IPS-11a (cell line): ENCODE results near the gene SLC9A7.
"Not testable (repeated sequence)": the region's sequence is repeated elsewhere in the genome, so short reads cannot be mapped to it uniquely, and the experiment has no call there.

Experiments used
- H3K4me3 ChIP-seq: one replicate; pipeline ENCODE4 v1.5.1; 2013; ENCODE audit warnings: low read depth, low read length, control low read depth

The SLC9A7 gene

GRCh38 chrX:46754586-46755061 lies 4.3 kb downstream of the SLC9A7 start:
- H3K4me3 ChIP-seq, result no peak overlapping the region

GRCh38 chrX:46754036-46754435 lies 4.9 kb downstream of the SLC9A7 start:
- no peak overlapping the region for H3K4me3 ChIP-seq

- H3K4me3 ChIP-seq, result no peak overlapping the region
These were observed 8.0 kb downstream of the SLC9A7 start for GRCh38 chrX:46750889-46751288.

GRCh38 chrX:46744009-46744408 lies 14.9 kb downstream of the SLC9A7 start:
- H3K4me3 ChIP-seq, result no peak overlapping the region

GRCh38 chrX:46743046-46743445 lies 15.9 kb downstream of the SLC9A7 start:
- H3K4me3 ChIP-seq, result no peak overlapping the region

- no peak overlapping the region for H3K4me3 ChIP-seq
These were observed 19.2 kb downstream of the SLC9A7 start for GRCh38 chrX:46739736-46740135.

GRCh38 chrX:46737462-46737861 lies 21.5 kb downstream of the SLC9A7 start:
- H3K4me3 ChIP-seq, result no peak overlapping the region

- H3K4me3 ChIP-seq, result no peak overlapping the region
These were observed 21.9 kb downstream of the SLC9A7 start for GRCh38 chrX:46737041-46737440.

- H3K4me3 ChIP-seq, result no peak overlapping the region
These were observed 23.3 kb downstream of the SLC9A7 start for GRCh38 chrX:46735622-46736021.

GRCh38 chrX:46733226-46733625 lies 25.7 kb downstream of the SLC9A7 start:
- H3K4me3 ChIP-seq, result no peak overlapping the region

- H3K4me3 ChIP-seq, result no peak overlapping the region
These were observed 28.2 kb downstream of the SLC9A7 start for GRCh38 chrX:46730765-46731164.

- H3K4me3 ChIP-seq, result no peak overlapping the region
These were observed 31.5 kb downstream of the SLC9A7 start for GRCh38 chrX:46727441-46727840.

- not testable (repeated sequence) for H3K4me3 ChIP-seq
These were observed 35.4 kb downstream of the SLC9A7 start for GRCh38 chrX:46723569-46723927.

GRCh38 chrX:46722742-46723568 lies 36.0 kb downstream of the SLC9A7 start:
- H3K4me3 ChIP-seq, result no peak overlapping the region

GRCh38 chrX:46716796-46717195 lies 42.1 kb downstream of the SLC9A7 start:
- H3K4me3 ChIP-seq, result no peak overlapping the region

- no peak overlapping the region for H3K4me3 ChIP-seq
These were observed 42.9 kb downstream of the SLC9A7 start for GRCh38 chrX:46715997-46716396.

GRCh38 chrX:46715530-46715929 lies 43.4 kb downstream of the SLC9A7 start:
- H3K4me3 ChIP-seq, result no peak overlapping the region

GRCh38 chrX:46713672-46714490 lies 45.0 kb downstream of the SLC9A7 start:
- H3K4me3 ChIP-seq, result no peak overlapping the region

- no peak overlapping the region for H3K4me3 ChIP-seq
These were observed 46.2 kb downstream of the SLC9A7 start for GRCh38 chrX:46712764-46713163.

- H3K4me3 ChIP-seq, result no peak overlapping the region
These were observed 47.8 kb downstream of the SLC9A7 start for GRCh38 chrX:46710927-46711623.

GRCh38 chrX:46710425-46710824 lies 48.5 kb downstream of the SLC9A7 start:
- H3K4me3 ChIP-seq, result no peak overlapping the region
